ENCODE measurements around the gene AOPEP.

The AOPEP gene

GRCh38 chr9:94867842-94868312 lies 141.4 kb downstream of the AOPEP start:
- no peak overlapping the region for H3K4me3 ChIP-seq (ENCODE audit: low read depth, low read length)
- peaks cover 71% of the 10 kb centered on the region for H3K4me1 ChIP-seq
- no peaks in the 10 kb centered on the region for H3K27me3 ChIP-seq
- no peak for TF ChIP-seq CTCF (IDR thresholded peaks at IDR 0.05; ENCODE audit: low read depth, low read length)
- DNase-seq: no peak
- H3K36me3 ChIP-seq: no peaks in the 10 kb centered on the region
- no peaks in the 10 kb centered on the region for H3K9me3 ChIP-seq

GRCh38 chr9:94868464-94868863 lies 142.0 kb downstream of the AOPEP start:
- TF ChIP-seq CTCF (IDR thresholded peaks at IDR 0.05; ENCODE audit: low read depth, low read length): no peak
- Histone ChIP-seq H3K4me1 (peaks cover 70% of the 10 kb centered on the region), H3K9me3 (no peaks in the 10 kb centered on the region), H3K4me3 (ENCODE audit: low read depth, low read length) (no peak overlapping the region), H3K36me3 (no peaks in the 10 kb centered on the region), H3K27me3 (no peaks in the 10 kb centered on the region)
- no peak for DNase-seq

GRCh38 chr9:94869415-94869843 lies 142.9 kb downstream of the AOPEP start:
- no peaks in the 10 kb centered on the region for H3K36me3 ChIP-seq
- H3K4me3 ChIP-seq (ENCODE audit: low read depth, low read length): no peak overlapping the region
- H3K9me3 ChIP-seq: no peaks in the 10 kb centered on the region
- peaks cover 69% of the 10 kb centered on the region for H3K4me1 ChIP-seq
- no peak for TF ChIP-seq CTCF (IDR thresholded peaks at IDR 0.05; ENCODE audit: low read depth, low read length)
- peak; percentile 66 for DNase-seq
- H3K27me3 ChIP-seq: no peaks in the 10 kb centered on the region

GRCh38 chr9:94870465-94870792 lies 143.9 kb downstream of the AOPEP start:
- Histone ChIP-seq H3K4me3 (ENCODE audit: low read depth, low read length) (no peak overlapping the region), H3K4me1 (peaks cover 67% of the 10 kb centered on the region), H3K9me3 (no peaks in the 10 kb centered on the region), H3K36me3 (no peaks in the 10 kb centered on the region), H3K27me3 (no peaks in the 10 kb centered on the region)
- no peak for TF ChIP-seq CTCF (IDR thresholded peaks at IDR 0.05; ENCODE audit: low read depth, low read length)
- no peak for DNase-seq

GRCh38 chr9:94870793-94871558 lies 144.5 kb downstream of the AOPEP start:
- Histone ChIP-seq H3K4me1 (peaks cover 65% of the 10 kb centered on the region), H3K36me3 (no peaks in the 10 kb centered on the region), H3K4me3 (ENCODE audit: low read depth, low read length) (no peak overlapping the region), H3K9me3 (no peaks in the 10 kb centered on the region), H3K27me3 (no peaks in the 10 kb centered on the region)
- no peak for TF ChIP-seq CTCF (IDR thresholded peaks at IDR 0.05; ENCODE audit: low read depth, low read length)
- DNase-seq: peak; percentile 25

GRCh38 chr9:94872083-94872833 lies 145.8 kb downstream of the AOPEP start:
- no peak for DNase-seq
- Histone ChIP-seq H3K9me3 (no peaks in the 10 kb centered on the region), H3K27me3 (no peaks in the 10 kb centered on the region), H3K36me3 (no peaks in the 10 kb centered on the region), H3K4me3 (ENCODE audit: low read depth, low read length) (peak overlapping the region; percentile 39; the same call in 1 of the 2 replicates), H3K4me1 (peaks cover 64% of the 10 kb centered on the region)
- no peak for TF ChIP-seq CTCF (IDR thresholded peaks at IDR 0.05; ENCODE audit: low read depth, low read length)
